ENCODE results near the gene RALA.

Gene RALA

DNA sequence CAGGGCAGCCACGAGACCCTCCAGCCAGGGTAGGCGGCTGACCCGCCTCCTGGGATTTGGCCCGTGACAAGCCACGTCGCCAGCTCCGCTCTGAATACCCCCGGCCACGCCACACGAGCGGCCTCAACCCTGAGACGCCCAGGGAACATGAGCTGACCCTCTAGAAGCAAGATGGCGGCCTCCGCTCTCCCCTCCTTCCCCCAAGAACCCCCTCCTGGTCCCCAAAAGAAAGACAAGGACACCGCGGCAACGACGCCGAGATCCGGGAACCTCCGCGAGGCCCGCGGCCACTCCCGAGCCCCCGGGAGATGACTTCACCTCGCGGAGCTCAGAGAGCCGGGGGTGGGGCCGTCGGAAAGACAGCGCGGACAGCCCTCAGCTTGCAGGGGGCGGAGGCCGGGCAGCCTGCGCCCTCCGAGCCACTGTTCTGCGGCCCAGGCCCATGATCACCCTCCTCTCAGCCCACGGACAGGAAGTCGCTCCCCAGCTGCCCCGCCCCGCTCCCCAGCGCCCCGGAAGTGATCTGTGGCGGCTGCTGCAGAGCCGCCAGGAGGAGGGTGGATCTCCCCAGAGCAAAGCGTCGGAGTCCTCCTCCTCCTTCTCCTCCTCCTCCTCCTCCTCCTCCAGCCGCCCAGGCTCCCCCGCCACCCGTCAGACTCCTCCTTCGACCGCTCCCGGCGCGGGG is at the start of gene RALA:
Gene RALA, plus strand, starts transcription at position 526 of the 685 bp plus-strand sequence. CDS start 63,096 bp downstream, outside the sequence.
- peak; percentile 97 for DNase-seq (ENCODE audit: low spot score)

DNA sequence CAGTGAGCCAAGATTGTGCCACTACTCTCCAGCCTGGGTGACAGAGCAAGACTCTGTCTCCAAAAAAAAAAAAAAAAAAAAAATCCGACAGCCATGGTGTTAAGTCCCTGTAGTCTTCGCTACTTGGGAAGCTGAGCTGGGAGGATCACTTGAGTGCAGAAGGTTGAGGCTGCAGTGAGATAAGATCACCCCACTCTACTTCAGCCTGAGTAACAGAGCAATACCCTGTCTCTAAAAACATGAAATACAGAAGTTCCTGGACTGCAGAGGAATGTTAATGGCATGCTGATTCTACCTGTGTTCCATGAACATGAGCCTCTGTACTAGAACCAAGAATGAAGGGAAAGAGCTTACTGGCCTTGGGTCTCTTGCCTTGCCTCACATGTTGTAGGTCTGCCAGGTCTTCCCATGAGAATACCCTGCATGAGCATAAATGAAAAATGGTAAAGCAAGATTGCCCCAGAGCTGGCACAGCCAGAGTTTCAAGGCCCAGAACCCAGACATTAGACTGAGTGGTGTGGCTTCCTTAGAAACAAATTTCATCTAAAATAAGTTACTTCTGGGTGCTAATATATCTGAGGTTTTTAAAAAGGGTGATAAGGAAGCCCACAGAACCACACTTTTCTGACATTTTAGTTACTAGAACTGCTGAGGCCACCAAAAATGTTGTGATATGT is 48.6 kb upstream of the RALA start:
- no peak for DNase-seq (ENCODE audit: low spot score)

GRCh38 chr7:39577229-39577874 is 46.0 kb upstream of the RALA start:
- DNase-seq (ENCODE audit: low spot score), result no peak

- peak; percentile 86 for DNase-seq (ENCODE audit: low spot score)
Observed at GRCh38 chr7:39580149-39580874, 43.1 kb upstream of the RALA start.

DNA sequence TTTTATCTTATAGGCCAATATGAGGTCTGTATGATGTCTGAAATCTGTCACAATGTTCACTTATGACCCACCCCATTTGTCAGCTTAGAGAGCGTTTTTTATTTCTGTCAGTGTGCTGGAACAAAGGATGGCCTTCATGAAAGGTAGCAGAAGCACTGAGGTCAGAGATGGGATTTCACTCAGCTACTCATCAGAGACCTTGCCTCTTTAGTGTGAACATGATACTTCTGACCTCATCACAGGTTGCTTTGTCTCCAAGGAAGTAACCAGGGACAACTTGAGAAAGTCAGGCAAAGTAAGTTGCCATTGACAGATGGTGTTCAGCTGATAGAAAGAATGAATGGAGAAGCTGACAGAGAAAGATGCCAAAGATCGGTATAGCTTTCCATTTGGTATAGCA is 40.8 kb upstream of the RALA start:
- DNase-seq (ENCODE audit: low spot score), result no peak

DNA sequence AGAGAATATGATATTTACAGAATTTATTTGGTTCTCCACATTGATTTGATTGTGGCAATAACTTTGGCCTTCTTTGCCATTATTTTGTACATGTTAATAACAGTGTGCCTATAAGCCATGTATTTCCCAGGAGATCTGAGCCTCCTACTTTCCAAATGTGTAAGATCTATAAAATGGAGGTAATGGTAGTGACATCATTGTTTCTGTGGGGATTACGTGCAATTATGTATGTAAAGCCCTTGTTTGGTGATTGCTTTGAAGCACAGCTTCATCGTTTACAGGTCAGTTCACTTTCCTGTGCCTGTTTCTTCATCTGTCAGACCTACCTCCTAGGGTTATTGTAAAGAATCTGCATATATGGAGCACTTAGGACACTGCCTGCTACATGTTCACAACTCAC is 39.8 kb upstream of the RALA start:
- no peak for DNase-seq (ENCODE audit: low spot score)

DNA sequence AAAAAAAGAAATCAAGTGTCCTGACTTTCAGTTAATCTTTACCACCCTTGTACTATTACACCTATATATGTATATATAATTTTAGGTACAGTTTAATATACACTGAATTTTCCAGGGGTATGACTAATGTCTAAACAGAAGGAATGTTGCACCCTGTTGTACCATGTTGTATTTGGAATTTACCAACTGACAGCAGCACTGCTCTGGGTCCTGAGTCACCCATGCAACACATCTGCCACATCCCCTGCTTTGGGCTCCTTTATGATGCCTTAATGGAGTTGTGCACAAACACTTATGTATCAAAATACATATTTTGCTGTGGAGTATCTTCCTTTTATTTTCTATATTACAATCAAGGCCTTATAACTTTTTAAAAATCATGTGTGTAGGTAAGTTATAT is 36.0 kb upstream of the RALA start:
- DNase-seq (ENCODE audit: low spot score), result no peak

DNA sequence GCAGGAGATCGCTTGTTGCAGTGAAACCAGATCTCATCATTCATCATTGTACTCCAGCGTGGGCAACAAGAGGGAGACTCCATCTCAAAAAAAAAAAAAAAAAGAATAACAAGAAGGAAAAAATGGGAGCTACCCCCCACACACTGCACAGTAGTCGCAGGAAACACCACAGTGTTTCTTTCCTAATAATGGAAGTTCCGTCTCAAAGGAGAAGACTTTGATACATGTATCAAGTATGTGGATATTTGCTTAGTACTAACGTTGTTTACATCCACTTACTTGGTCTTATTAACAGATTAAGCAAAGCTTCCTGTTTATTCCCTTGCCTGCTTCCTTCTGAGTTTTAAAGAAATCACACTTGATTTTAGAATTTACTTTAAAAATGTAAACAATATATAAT is 35.0 kb upstream of the RALA start:
- DNase-seq (ENCODE audit: low spot score), result no peak

- DNase-seq (ENCODE audit: low spot score), result peak; percentile 42
Observed at GRCh38 chr7:39589323-39590111, 33.9 kb upstream of the RALA start.

- DNase-seq (ENCODE audit: low spot score), result no peak
Observed at GRCh38 chr7:39592586-39592985, 30.8 kb upstream of the RALA start.

GRCh38 chr7:39594988-39595620 is 28.3 kb upstream of the RALA start:
- no peak for DNase-seq (ENCODE audit: low spot score)

DNA sequence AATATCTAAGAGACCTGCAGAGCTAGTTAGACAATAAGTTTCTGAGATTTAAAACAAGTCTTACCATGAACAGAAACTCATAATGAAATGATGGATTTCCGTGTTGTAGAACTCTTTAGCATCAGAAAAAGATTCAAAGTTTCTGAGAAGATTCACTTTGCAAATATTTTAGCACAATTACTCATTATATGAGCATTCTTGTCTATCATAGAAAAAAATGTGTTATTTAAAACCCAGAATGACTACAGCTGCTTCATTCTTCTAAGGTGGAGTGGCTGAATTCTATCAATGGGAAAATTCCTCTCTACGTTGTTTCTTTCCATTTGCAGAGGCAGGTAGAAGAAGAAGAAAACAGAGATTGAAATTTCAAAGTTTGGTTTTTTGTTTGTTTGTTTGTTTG is 21.0 kb upstream of the RALA start:
- no peak for DNase-seq (ENCODE audit: low spot score)

GRCh38 chr7:39603924-39604323 is 19.4 kb upstream of the RALA start:
- no peak for DNase-seq (ENCODE audit: low spot score)

DNA sequence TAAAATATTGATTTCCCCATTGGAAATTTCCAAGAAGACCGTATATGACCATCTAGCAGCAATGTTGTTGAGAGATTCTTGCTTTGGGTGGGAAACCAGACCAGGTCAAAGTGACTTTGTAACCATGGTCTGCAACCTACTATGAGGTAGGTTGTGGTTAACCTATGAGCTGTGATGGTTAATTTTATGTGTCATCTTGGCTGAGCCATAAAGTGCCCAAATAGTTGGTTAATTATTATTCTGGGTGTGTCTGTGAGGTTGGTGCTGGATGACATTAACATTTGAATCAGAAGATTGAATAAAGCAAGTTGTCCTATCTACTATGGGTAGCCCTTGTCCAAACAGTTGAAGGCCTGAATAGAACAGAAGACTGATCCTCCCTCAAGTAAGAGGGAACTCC is 18.3 kb upstream of the RALA start:
- DNase-seq (ENCODE audit: low spot score), result no peak

DNA sequence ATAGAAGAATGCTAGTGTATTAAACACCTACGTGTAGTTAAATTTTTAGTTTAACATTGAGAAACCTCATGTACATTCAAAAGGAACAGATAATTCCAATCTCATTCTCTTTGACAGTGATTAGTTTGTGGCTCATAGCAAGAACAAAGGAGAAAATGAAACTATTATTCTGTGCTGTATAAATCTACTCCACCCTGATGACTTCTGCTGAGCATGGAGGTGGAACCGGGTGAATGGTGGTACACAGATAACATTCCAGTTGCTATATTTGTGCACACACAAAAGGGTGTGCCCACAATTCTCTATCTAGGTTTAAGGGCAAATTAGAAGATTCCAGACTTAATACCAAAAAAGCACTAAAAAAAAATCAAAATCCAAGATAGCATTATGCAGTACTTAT is 17.0 kb upstream of the RALA start:
- DNase-seq (ENCODE audit: low spot score), result no peak

DNA sequence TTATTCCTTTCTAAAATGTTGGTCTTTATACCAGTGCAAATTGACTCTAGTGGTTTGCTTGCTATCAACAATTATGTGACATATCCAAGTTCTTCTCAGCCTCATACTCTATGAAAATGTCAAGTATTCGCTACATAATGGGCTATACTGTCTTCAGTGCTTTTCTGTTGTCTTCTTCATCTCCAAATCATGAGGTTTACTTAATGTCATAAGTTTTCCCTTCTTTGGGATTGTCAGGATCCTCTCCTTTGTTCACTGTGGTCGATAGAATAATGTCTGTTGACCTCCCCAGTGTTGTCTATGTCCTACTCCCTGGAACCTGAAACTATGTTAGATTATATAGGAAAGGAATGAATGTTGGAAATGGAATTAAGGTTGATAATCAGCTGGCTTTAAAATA is 16.4 kb upstream of the RALA start:
- no peak for DNase-seq (ENCODE audit: low spot score)

DNA sequence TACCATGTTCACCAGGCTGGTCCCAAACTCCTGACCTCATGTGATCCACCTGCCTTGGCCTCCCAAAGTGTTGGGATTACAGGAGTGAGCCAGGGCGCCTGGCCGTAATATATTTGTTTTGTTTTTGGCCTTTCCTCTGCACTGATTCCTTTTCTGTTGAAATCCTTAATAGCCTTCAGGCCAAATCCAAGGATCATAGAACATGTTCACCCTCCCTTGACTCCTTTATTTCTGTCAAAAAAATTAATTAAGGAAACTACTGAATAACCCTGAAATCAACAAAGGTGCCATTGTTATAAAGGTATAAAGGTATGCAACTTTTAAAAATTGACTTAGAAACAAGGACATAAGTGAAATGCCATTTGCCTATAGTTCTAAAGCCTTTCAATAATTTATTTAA is 15.5 kb upstream of the RALA start:
- no peak for DNase-seq (ENCODE audit: low spot score)

- no peak for DNase-seq (ENCODE audit: low spot score)
Observed at GRCh38 chr7:39608278-39608677, 15.1 kb upstream of the RALA start.

GRCh38 chr7:39609113-39609934 is 14.0 kb upstream of the RALA start:
- peak; percentile 73 for DNase-seq (ENCODE audit: low spot score)

GRCh38 chr7:39609935-39610263 is 13.5 kb upstream of the RALA start:
- DNase-seq (ENCODE audit: low spot score), result no peak

DNA sequence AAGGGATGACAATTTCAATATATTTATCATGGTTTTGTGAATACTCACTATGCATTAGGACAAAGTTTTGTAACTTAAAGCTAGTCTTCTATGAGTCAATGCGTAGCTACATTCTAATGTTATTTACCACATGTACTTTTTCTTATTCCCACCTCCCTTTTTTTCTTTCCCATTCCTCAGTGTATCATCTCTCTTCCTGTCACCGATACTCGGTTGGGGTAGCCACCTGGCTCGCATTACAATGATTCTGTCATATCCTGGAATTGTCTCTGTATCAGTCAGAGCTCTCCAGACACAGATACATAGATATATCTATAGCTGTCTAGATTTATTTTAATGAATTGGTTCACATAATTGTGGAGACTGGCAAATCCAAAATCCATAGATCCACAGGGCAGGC is 9.8 kb upstream of the RALA start:
- DNase-seq (ENCODE audit: low spot score), result no peak

All from iPS-NIHi11 (cell line).